HG03139 (cell line): Measurements from ENCODE around the gene SEZ6L.
"Not testable (repeated sequence)": the region's sequence is repeated elsewhere in the genome, so short reads cannot be mapped to it uniquely, and the experiment has no call there.

Experiments
- ATAC-seq: cut with Tn5 transposase; IDR thresholded peaks from one replicate; pipeline ENCODE4 v1.9.1; 2021; ENCODE audit not compliant: unreplicated experiment

SEZ6L gene

DNA sequence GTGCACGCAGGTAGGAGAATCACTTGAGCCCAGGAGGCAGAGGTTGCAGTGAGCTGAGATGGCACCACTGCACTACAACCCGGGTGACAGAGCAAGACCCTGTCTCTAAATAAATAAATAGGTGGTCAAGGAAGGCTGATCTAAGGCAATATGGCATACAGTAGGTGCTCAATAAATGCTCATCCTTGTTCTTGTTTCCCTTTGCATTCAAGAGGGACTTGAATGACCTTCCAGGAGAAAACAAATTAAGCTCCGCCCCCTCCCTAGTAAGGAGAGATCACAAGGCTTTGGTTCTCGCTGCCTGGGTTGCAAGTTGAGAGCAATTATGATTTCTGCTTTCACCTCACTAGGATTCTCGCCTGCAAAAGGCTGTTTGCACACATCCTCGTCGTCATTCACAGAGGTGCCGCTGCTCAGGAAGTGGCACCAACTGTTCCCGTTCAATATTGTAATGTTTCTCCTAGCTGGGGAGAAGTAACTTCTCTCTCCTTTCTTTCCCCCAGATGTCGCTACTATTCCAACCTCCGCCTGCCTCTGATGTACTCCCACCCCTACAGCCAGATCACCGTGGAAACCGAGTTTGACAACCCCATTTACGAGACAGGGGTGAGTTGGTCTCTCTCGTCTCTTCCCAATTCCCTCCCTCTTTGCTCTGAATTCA, 208.0 kb downstream of the SEZ6L start:
- ATAC-seq, result no peak

DNA sequence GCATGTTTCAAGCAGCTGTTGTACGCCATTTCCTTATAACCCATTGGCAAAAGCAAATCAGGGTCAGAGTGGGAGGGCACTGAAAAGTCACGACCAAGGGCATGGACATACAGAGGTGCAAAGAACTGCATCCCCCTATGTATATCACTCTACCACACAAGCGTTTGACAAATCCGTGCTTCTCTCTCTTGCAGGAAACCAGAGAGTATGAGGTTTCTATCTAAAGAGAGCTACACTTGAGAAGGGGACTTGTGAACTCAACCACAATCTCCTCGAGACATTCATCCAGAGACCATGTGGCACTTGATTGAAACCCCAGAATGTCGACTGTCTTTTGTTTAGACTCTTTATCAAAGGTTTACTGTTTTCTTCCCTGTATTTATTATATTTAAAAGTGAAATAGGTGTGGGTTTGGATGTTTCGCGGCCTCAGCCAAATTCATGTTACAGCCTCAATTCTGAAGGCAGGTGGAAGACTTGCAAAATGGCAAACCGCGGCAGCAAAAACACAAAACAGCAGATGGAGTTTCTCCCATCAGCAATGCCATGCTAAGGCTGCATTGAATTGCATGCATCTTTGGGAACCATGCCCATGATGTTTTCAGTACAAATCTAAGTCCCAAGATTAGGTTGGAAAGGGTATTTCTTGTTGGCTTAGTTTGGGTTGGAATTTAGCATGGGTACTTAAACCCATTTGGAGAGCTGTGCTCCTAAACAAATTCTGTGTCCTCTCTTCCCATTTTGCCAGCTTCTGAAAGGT, 211.0 kb downstream of the SEZ6L start:
- ATAC-seq, result no peak

DNA sequence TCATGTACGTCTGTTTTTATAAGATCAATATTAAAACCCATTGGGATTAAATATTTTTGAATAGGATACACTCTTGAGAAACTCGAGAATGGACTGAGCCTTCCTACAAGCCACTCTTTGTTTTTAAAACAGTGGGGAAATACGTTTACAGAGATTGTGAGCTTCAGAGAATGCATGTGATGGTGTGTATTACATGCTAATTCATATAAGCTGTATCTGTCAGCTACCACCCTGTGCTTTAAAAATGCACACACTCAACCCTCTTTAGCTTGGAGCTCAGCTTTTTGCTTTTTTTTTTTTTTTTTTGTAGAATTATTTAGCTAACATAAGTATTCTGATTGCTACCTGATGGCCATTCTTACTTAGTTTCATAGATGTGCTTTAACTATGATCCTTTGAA, 213.5 kb downstream of the SEZ6L start:
- ATAC-seq, result no peak

DNA sequence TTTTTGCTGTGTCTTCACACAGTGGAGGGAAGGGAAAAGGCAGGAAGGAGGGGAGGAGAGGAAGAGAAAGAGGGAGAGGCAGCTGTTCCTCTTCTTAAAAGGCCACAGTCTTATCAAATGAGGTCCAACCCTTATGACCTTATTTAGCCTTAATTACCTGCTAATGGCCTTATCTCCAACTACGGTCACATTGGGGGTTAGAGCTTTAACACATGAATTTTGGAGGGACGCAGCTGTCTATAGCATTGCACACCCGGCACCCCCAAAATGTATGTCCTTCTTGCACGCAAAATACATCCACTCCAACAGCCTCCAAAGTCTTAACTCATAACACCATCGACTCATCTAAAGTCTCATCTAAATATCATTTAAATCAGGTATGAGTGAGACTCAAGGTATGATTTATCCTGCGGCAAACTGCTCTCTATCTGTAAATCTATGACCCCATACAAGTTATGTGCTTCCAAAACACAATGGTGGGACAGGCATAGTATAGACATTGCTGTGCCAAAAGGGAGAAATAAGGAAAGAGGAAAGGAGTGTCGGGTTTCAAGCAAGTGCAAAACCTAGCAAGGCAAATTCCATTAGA, 214.8 kb downstream of the SEZ6L start:
- no peak for ATAC-seq

DNA sequence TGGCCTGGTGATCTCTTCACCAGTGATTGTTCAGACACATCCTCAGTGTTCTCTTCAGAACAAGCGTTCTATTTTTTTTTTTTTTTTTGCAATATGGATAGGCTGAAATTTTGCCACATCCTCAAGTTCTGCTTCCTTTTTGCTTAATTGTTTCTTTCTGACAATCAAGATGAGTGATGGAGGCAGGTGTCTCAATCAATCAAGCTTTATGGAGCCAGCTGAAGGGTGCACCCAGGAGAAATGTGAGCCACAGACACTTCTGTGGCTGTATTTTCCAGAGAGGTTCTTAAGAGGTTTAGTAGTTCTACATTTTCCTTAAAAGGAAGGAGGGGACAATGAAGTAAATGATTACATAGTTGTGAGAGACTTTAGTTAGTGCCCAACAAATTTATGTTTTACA, 215.9 kb downstream of the SEZ6L start:
- ATAC-seq, result no peak

DNA sequence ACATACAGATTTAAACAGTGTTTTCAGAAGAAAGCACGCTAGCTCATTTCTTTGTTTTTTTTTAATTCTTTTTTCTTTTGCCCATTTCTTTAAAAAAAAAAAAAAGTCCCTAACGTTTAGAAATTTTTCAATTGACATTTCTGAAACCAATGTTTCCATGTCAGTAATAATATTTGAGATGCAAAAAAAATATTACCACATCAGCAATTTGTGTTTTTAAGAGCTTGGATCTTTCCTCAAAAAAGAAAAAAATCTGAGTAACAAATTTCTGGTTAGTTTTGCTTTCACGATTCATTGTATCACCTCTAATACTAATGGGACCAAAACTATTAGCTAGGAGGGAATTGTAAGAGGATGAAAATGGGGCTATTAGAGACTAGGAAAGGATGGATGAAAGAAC, 219.9 kb downstream of the SEZ6L start:
- ATAC-seq, result no peak

DNA sequence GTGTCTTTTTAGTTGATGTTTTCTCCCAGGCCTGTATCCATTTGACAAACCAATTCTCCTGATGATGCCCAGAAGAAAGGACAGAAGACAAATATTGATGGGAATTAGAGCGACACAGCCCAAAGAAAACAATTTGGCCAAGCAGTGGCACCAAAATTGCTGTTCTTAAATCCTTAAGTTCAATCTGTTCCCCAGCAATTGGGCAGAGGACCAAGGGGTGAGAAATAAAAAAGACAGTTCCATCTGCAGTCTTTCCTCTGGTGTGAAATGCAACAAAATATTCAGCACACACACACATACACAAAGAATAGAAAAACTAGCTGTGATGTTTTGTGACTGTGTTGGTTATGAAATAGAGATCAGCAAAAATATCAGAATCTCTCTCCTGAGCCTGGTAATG, 221.8 kb downstream of the SEZ6L start:
- ATAC-seq, result no peak

DNA sequence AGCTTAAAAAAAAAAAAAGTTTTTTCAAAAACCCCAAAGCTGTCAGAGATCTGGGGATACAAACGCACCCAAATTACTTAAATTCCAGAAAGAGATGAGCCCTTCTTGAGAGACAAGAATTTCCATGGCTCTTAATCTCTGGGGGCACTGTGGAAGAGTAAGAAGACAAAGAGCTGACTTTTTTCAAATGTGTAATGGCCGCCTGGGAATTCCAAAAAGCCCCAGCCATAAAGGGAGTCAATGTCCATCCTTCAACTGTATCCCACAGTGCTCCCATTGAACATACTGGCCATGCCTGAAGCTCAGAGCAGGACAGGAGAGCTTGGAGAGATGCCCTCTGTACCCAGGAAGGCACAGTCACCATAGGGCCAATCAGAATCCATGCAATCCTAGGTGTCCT, 222.4 kb downstream of the SEZ6L start:
- no peak for ATAC-seq

DNA sequence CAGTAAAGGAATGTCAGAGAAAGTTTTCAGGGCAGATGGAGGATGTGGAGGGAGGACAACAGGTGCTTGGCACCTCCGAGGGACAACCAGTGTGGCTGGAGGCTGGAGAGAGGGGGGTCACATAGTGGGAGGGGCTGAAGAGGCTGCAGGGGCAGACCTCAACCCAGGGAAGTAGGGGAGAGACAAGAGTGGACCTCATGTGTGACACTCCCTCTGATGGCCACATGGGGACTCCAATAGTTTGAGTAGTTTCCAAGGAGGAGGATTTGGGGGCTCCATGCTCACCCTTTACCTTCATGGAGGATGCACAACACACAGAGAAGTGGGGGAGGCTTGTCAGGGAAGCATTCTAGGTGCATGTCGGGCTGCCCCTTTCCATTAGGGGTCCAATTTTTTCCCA, 224.7 kb downstream of the SEZ6L start:
- no peak for ATAC-seq

DNA sequence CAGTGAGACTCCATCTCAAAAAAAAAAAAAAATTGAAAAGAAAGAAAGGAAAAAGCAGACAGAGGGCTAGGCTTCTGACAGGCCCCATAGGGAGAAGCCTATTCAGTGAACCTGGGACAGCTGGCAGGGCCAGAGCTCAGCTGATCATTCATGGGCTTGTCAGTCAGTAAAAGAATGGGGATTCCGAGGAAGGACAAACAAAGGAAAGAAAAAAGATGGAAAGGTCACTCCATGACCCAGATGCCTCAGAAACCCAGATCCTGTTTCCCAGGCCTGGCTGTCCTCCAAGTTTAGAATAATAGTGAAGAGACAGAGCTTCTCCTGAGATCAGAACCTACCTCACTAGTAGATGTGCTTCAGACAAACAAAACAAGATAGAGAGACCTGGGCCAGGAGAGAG, 225.5 kb downstream of the SEZ6L start:
- ATAC-seq, result no peak

DNA sequence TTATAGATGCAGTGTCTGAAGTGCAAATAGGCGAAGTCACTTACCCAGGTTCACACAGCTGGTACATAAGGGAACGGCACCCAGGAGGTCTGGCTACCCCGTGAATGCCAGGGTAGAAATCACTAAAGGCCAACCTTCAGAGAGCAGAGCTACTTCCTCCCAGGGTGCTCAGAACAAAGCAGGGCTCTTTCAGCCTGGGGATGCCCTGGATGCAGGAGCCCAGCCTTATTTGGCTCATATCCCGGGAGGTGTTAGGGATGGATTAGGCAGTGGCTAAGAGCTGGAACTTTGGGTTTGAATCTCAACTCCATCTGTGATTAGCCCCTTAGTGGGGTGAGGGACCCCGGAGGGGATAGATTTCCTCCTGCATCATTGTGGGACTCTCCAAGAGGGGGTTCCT, 226.7 kb downstream of the SEZ6L start:
- ATAC-seq, result no peak

DNA sequence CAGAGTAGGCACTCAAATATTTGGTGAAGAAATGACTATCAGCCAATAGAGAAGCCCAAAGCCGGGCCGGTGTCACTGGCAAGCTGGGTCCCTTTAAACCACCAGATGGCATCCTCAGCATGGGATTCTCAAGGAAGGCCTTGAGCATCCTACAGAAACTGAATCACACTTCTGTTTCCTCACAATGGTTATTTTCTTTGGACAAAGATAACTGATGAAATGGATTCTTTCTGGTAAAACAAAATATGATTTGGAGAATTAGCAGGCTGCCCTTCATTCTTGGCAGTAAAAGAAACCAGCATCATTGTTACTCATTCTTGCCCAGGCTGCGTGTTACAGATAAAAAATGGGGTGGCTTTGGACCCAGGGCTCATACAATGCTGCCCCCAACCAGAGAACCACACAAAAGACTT, 229.5 kb downstream of the SEZ6L start:
- ATAC-seq, result no peak

DNA sequence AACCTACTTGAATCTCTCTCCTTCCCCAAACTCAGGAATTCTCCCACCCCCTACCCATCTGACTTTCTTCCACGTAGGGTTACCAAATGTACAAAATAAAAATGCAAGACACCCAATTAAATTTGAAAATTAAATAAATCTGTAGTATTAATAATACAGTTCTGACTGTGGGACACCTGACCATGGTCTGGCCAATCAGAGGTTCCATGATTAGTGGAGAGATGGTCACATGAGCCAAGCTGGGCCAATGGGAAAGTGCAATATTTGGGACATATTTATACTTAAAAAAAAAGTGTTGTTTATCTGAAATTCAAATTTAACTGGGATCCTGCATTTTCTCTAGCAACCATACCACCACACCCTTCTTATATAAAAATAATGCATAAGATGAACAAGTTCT, 230.0 kb downstream of the SEZ6L start:
- no peak for ATAC-seq

DNA sequence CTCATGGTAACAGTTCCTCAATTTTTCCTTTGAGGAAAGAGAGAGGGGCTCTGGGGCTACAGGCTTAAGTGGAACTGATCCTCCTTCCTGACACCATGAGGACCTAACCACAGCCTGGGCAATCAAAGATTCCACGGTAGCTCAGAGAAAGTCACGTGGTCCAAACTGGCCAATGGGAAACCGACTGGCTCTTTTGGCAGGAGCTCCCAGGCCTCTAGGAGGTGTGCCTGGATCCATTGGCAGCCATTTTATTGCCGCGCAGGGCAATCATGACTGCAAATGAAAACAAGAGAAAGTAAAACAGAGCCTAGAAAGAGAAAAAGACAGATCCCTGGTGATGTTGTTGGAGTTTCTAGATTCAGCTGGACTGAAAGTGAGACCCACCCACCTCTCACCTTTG, 232.5 kb downstream of the SEZ6L start:
- no peak for ATAC-seq

DNA sequence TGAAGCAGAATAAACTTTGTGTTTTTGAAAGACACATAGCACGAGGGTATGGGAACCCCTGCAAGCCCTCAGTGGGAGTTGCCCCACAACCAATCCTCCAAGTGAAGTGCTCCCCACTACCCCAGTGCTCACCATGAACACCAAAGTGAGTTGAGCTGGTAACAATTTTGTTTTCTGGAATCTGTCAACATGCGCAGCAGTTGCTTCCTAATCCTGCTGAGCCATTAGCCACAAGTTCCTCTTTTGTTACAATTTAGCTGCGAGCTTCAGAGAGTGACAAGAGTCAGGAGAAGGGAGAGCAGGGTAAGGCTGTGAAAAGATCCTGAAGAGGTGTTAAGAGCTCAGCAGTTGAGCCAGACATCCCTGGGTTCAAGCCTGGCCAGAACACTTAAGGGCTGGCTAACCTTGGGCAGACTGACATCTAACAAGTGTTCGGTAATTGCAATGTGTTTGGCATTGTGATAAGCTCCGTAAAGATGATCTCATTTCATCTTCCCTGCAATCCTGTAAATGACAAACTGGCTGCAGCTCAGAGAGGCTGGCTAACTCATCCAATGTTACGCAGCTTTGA, 235.7 kb downstream of the SEZ6L start:
- no peak for ATAC-seq

DNA sequence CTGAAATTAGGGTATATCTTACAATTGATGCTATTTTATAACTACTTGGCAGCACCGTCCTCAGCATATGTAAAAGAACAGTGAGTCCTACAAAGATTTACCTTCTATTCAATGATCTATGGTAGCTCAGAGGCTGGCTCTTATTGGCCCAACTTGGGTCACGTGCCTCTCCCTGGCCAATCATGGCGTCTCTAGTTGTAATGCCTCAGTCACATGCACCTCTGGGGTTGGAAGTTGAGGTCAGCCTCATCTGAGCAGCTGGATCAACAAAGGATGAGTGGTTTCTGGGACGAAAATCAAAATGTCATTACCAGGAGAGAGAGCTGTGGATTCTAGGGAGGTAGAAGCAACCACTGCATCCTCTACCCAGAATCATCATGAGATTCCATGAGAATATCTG, 236.9 kb downstream of the SEZ6L start:
- no peak for ATAC-seq

DNA sequence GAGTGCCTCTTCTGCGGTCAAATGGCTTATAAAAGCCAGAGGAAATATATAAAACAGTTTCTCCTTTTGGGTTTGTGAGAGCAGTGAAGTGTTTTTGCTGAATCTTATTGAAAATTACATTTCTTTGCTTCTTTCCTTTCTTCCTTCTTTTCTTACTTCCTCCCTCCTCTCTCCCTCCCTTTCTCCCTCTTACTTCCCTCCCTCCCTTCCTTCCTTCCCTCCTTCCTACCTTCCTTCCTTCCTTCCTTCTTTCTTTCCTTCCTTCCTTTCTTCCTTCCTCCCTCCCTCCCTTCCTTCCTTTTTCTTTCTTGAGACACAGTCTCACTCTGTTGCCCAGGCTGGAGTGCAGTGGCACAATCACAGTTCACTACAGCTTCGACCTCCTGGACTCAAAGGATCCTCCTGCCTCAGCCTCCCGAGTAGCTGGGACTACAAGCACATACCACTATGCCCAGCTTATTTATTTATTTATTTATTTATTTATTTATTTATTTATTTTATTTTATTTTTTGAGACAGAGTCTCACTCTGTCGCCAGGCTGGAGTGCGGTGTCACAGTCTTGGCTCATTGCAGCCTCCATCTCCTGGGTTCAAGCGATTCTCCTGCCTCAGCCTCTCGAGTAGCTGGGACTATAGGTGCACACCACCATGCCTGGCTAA, 239.4 kb downstream of the SEZ6L start:
- not testable (repeated sequence) for ATAC-seq

DNA sequence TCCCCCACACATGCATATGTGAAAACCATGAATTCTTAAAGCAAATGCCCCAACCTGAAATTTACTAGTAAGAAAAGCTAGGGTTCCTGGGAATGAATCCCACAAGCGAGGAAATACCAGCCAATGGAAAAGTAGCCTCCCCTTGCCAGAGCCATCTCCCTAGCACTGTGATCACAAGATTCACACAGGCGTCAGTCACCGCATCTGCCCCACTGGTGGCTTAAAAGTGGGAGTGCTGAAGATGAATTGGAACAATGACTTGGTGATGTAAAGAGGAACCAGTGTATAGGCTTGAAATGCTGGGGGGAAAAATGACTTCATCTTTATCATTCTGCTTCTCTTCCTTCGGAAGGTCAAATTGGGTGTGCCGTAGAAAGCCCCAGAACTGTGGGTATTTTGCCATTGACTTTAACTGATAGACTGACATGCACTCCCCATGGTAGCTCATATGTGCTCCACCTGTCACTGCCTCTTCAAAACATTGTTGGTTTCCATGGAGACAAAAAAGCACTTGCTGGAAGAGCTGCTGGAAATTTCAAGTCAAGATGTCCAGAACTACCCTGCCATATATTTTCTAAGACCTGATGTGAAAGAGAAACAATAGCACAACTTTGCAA, 240.6 kb downstream of the SEZ6L start:
- ATAC-seq, result no peak

DNA sequence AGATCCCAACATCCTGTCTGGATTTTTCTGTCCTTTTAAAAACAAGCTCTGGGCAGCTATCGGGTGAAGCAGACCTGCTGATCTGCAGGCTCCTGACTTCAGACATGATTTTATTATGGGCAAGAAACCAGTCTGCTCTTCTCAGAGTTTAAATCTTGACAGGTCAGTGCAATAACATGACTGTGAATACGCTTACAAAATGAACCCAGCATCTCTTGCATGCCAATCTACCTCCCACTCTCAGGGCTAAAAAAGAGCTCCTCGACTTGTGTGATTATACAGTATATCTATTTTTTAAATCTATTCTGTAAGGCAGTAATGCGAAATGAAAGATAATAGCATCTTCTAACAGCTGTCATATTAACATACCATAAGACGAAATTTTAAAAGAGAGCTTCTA, 241.1 kb downstream of the SEZ6L start:
- no peak for ATAC-seq

DNA sequence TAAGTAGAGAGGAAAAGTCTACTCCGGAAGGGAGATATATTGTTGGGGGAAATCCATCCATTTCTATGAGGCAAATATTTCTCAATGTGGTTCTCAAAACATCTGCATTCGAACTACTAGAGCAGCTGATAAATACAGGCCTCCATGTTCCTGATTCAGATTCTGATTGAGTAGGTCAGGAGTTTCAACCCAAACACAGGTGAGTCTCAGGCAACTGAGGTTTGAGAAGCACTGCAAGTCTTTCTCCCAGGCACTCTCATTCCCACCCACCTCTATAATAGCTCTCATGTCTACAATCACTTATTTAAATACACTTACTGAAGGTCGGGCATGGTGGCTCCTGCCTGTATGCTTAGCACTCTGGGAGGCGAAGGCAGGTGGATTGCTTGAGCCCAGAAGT, 245.1 kb downstream of the SEZ6L start:
- ATAC-seq, result no peak

DNA sequence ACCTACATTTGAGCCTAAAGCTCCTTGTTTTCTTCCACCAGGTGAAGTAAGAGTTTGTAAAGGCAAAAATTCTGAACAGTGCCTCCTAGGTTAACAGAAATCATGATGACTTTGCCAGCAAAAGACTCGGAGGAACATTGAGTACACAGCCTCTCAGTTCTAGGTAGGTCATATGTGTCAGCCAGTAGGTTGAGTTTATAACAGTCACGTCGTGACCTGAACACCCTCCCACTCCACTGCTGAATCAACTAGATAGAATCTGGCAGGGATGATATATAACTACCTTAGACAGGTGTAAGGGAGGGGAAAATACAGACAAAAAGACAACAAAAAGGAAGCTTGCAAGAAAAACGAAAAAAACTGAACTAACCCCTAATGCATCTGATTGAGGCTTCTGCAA, 247.0 kb downstream of the SEZ6L start:
- no peak for ATAC-seq
